GM19035 (cell line): Measurements from ENCODE around the gene TNFRSF25.
A peak's percentile ranks its signal among the peaks of the same experiment; 100 is the strongest.

ENCODE experiments used
- ATAC-seq: cut with Tn5 transposase; IDR thresholded peaks from one replicate; pipeline ENCODE4 v1.9.1; 2021; ENCODE audit not compliant: unreplicated experiment

The TNFRSF25 gene

DNA sequence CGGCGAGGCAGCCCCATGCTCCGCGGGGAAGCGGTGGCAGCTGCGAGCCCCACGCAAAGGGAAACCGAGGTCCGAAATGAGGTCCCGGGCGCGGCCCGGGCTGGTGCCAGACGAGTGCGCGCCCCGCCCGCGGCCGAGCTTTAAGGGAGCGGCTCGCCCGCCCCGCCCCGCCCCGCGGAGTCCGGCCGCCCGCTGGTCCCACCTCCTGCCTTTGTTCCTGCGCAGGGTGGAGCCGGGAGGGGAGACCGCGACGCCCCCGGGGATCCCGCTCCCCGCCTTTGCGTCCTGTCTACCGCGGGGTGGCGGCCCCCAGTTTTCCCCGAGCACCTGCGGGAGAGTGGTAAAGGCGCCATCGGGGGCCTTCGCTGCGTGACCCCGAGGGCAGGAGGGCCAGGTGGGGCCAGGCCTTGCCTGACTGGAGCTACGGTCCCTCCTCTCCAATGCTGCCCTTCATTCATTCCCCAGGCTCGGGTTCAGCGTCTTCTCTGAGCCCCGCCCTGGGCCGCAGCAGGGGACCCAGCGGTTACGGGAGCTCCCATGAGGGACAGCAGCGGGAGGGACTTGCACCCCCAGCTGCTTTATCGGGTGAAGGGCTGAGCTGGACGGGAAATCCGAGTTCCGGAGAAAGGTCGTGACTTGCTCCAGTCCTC is 46.0 kb downstream of the TNFRSF25 start, which contains the start of gene HES2:
HES2 (minus strand) TSS at position 116 of the 650 bp plus-strand sequence; CDS start at position 17, 99 bp downstream.
- ATAC-seq = no peak

DNA sequence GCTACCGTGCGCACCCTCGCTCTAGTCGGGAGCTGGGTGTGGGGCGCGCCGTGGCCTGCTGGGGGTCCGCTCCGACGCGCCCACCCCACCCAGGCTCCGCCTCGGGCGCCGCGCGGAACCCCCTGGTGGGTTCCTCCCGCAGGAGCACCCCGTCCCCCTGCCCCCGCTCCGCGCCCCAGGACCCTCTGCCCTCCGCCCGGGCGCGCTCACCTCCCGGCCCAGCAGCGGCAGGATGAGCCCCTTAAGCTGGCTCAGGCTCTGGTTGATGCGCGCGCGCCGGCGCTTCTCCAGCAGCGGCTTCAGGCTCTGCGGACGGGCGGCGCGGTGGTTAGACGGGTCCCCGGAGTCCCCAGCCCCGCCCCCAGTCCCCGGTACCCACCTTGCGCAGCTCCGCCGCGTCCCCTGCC is 46.6 kb downstream of the TNFRSF25 start:
- ATAC-seq = no peak

DNA sequence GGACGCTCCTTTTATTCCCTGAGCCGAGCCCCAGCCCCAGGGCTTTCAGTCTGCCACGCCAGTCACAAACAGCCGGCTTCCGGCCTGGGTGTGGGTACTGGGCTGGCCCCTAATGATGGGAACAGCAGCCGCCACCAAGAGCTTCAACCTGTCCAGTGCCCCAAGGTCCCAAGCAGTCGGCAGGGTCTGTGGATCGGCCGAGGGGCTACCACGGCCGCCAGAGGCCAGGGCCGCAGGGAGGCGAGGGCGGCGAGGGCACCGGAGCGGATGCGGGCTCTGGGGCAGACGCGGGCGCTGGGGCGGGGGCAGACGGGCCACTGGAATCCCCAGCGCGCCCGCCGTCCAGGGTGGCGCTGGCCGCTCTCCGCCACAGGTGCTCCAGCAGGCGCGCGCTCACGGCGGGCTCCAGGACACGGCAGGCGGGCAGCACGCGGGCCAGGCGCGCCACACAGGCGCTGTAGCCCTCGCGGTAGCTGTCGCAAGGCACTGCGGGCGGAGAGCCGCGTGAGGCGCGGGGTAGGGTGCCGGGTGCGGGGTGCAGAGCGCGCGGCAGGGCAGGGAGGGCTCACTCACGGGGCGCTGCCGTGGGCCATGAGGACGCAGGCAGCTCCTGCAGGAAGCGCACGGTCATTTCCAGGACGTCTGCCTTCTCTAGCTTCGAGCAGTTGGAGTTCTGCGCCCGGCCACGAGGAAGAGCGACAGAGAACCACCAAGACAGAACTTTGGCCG is 47.1 kb downstream of the TNFRSF25 start:
- ATAC-seq = no peak

DNA sequence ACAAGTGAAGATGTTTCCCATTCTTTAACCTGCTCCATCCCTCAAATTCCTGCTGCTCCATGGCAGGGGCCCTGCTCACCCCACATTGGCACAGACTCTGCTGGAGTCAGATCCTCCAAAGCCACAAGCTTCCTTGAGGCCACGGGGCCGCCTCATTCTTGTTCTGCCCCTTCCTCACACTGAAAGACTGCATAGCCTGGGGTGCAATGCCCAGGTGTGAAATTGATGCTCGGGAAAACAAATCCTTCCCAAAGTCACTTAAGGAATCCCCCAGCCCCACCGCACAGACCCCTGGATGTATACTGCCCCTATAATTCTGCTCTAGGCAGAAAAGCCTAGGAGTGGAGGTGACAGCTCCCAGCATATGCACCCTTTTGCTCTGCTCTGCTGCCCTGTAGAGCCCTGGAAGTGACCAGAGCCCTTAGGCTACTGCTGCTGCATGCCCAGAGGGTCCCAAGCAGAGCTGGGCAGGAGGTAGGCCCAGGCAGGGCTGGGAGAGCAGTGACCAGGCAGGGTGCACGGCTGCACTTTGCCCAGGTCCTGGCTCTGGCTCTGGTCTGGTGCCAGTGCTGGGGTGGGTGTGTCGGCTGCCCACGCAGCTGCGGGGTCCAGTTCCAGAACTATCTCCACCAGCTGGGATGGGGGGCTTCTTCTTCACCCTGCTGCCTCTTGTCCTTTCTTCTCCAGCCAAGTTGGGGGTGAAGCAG is 47.9 kb downstream of the TNFRSF25 start:
- no peak for ATAC-seq

DNA sequence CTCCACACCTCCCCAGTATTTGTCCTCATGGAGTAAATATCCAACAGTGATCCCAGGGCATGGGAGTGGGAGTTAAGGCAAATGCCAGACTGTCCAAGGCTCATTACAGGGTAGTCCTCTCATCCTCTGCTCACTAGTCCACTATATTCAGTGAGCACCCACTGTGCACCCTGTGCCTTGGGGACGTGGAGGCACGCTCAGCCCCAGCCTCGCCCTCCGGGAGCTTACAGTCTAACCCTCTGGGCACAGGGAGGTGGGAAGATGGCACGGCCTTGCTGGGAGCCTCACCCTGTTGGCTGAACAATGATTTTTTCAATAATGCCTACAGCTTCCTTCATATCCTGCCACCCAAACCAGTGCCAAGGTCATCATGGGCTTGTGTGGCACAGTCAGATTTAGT is 49.1 kb downstream of the TNFRSF25 start:
- ATAC-seq = no peak

DNA sequence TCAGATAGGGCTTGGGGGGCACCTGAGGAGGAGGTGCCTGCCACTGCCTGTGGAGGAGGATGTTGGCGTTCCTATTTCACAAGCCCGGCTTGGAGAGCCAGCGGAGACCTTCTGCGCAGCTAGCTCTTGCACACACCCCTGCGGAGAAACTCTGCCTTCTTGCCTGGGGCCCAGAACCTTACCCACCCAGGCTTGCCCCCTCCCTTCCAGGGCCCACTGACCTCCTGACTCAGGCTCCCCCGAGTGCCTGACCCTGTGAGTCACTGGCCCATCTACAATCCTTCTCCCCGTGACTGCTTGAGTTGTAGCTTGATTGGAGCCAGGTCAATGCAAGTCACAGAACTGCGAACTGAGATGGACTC is 49.7 kb downstream of the TNFRSF25 start:
- ATAC-seq = no peak

DNA sequence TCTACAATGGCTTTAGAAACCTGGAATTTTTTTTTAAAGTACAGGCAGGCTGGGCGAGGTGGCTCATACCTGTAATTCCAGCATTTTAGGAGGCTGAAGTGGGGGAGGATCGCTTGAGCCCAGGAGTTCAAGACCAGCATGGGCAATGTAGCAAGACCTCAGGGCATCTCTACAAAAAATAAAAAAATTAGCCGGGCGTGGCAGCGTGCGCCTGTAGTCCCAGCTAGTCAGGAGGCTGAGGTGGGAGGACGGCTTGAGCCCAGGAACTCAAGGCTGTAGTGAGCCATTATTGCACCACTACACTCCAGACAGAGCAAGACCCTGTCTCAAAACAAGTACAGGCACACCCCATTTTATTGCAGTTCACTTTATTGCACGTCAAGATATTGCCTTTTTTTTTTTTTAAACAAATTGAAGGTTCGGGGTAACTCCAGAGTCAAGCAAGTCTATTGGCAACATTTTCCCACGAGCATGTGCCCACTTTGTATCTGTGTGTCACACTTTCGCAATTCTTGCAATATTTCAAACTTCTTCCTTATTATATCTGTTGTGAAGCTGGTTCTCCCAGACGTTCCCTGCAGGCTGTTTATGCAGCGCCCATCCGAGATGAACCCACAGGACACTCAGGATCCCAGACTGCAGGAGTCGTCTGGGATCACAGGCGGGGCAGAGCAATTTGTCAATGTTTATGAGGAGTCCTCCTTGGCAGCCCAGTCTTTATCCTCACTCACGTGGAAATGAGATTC is 50.9 kb downstream of the TNFRSF25 start:
- no peak for ATAC-seq

DNA sequence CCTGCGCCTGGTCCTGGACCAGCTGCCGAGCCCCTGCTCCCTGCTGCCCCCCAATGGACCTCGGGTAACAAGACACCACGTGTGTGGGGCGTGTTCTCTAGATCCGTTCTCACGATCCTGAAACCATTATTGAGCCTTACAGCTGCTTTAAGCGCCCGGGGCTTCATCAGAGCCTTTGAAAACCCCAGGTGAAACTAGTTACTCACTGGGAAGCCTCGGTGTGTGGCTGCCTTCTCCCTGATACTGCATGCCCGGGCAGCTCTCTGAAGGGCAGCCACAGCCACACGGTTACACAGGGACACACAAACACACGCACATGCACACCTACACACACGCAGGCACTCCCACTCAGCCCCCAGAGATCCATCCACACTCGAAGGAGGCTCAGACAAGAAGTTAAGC is 51.5 kb downstream of the TNFRSF25 start:
- ATAC-seq = peak; percentile 72

DNA sequence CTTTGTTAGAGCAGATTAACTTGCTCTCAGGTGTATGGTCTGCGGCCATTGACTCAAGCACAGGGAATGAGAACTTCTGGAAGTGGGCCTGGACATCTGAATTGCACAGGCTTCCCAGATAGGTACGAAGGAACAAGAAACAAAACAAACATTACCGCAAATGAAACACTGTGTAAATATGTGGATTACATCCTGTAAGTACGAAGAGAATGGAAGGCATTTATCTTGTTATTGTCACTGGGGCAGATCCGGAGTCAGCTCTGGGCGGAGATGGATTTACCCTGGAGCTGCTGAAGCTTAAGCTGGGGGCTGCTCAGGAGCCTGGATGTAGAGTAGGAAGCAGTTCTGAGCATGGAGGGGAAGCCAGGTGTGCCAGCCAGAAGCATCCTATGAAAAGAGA is 53.1 kb downstream of the TNFRSF25 start:
- ATAC-seq = no peak
